ENCODE data around the gene IFT22. TPM values are rescaled to one million over a fixed set of nuclear protein-coding genes. Genes with fewer than 3 reads are reported as not detected.

Gene IFT22
- total and polyA plus RNA-seq, 2 of the 8 experiments (the other 6 are each of a cell fraction or from before 2014, with no cell fraction given), result 17.7 to 18.9 TPM

DNA sequence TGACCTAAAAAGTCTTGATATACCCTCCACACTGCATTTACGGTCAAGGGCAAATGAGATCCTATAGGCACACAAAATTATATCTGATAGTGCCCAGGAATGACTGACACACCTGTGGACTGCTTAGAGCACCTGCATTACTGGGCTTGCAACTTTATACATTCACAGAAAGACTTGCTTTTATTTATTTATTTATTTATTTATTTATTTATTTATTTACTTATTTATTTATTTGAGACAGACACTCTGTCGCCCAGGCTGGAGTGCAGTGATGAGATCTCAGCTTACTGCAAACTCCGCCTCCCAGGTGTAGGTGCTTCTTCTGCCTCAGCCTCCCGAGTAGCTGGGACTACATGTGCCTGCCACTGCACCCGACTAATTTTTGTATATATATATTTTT is 6.5 kb upstream of the IFT22 start:
- Histone ChIP-seq H3K4ac (replicated peaks; ENCODE audit: insufficient read length, low read depth, low read length) (no peak overlapping the region), H3K9me3 (ENCODE audit: insufficient read depth in 2 of 2, low read depth in 1 of 2, low read length in 1 of 2) (no peaks in the 10 kb centered on the region), H3K18ac (ENCODE audit: extremely low read depth, low read length) (no peak overlapping the region), H3K27me3 (replicated peaks in 1 of 4; ENCODE audit: control insufficient read depth in 3 of 4, extremely low read depth in 1 of 4, insufficient read depth in 3 of 4, low read length in 3 of 4) (no peaks in the 10 kb centered on the region), H2BK5ac (ENCODE audit: low read depth, low read length) (no peak overlapping the region), H2AFZ (ENCODE audit: low read length) (no peak overlapping the region), H2BK120ac (replicated peaks; ENCODE audit: low read depth, low read length) (no peak overlapping the region), H3K14ac (ENCODE audit: insufficient read length) (no peak overlapping the region), H3K9ac (replicated peaks in 1 of 4; ENCODE audit: extremely low read depth in 1 of 4, low read depth in 3 of 4, low read length in 3 of 4) (no peak overlapping the region), H3K36me3 (ENCODE audit: control insufficient read depth in 2 of 4, insufficient read depth in 4 of 4, low read length in 3 of 4) (no peaks in the 10 kb centered on the region), H4K5ac (ENCODE audit: insufficient read length, low read depth, low read length) (no peak overlapping the region), H3K79me1 (ENCODE audit: low read depth, low read length) (no peaks in the 10 kb centered on the region), H2BK20ac (ENCODE audit: low read length) (no peak overlapping the region), H4K20me1 (replicated peaks in 1 of 2; ENCODE audit: control insufficient read depth in 1 of 2, insufficient read depth in 2 of 2, low read length in 2 of 2) (no peaks in the 10 kb centered on the region), H3K56ac (replicated peaks; ENCODE audit: insufficient read length, low read depth, low read length) (no peak overlapping the region), H3K4me3 (ENCODE audit: extremely low read depth in 1 of 4, insufficient read depth in 2 of 4, low read depth in 3 of 4, low read length in 4 of 4) (no peak overlapping the region), H2BK15ac (ENCODE audit: low read length) (no peak overlapping the region), H4K91ac (replicated peaks; ENCODE audit: insufficient read length, low read length) (no peak overlapping the region), H3K23me2 (ENCODE audit: low read depth, low read length) (no peaks in the 10 kb centered on the region), H3K4me1 (replicated peaks in 1 of 4; ENCODE audit: control insufficient read depth in 3 of 4, insufficient read depth in 4 of 4, low read length in 3 of 4) (no peaks in the 10 kb centered on the region), H2BK12ac (ENCODE audit: low read depth, low read length) (no peak overlapping the region), H3K79me2 (ENCODE audit: control insufficient read depth in 1 of 2, insufficient read depth in 2 of 2, low read length in 2 of 2) (no peaks in the 10 kb centered on the region), H3K27ac (ENCODE audit: low read depth, low read length) (no peak overlapping the region), H2AK5ac (ENCODE audit: low read depth, low read length) (no peak overlapping the region), H3K23ac (ENCODE audit: insufficient read length) (no peak overlapping the region), H4K8ac (ENCODE audit: extremely low read depth, insufficient read depth, low read length) (no peak overlapping the region), H3K4me2 (ENCODE audit: insufficient read depth in 1 of 2, low read depth in 2 of 2, low read length in 2 of 2) (no peak overlapping the region)
- no peak for FAIRE-seq
- no peak for DNase-seq (ENCODE audit: low read depth in 1 of 2, low spot score in 2 of 2)
- 90% methylated on average over 5 of the region's 5 CpGs; no CpG with 5 or more reads in 1 of the 2 experiments for WGBS, 2 experiments (ENCODE audit: extremely low coverage in 1 of 2, insufficient coverage in 1 of 2, insufficient read length in 1 of 2, insufficient replicate concordance in 2 of 2, low coverage in 1 of 2, low lambda C conversion rate in 2 of 2, missing lambda C conversion rate in 1 of 2)
- ChIA-PET CTCF (ENCODE audit: partially characterized antibody) (interaction anchor here (1.1 to 1.9 kb wide), 5 partner anchors 13 to 215 kb away, joined by 3 to 6 read pairs (median 3); no protein-coding TSS in a partner anchor), POLR2A (ENCODE audit: partially characterized antibody) (interaction anchor here (1.5 to 1.6 kb wide), 2 partner anchors 14 to 16 kb away, joined by 3 to 4 read pairs; no protein-coding TSS in a partner anchor)
- TF ChIP-seq PHF8 (conservative IDR thresholded peaks at IDR 0.05; ENCODE audit: low read depth, low read length) (no peak), GABPA (IDR thresholded peaks at IDR 0.05; ENCODE audit: borderline replicate concordance, insufficient read depth, low read length) (no peak), EZH2 (IDR thresholded peaks at IDR 0.05; ENCODE audit: low read depth, low read length, severe bottlenecking) (no peak), RAD21 (IDR thresholded peaks at IDR 0.05 in 1 of 2, conservative IDR thresholded peaks at IDR 0.05 in 1 of 2; ENCODE audit: low read depth in 2 of 2, low read length in 2 of 2) (no peak), RXRA (IDR thresholded peaks at IDR 0.05; ENCODE audit: insufficient read depth, low read depth, low read length) (no peak), SIX5 (IDR thresholded peaks at IDR 0.05; ENCODE audit: low read depth, low read length) (no peak), RBBP5 (IDR thresholded peaks at IDR 0.05; ENCODE audit: borderline replicate concordance, low read depth, low read length) (no peak), CHD1 (IDR thresholded peaks at IDR 0.05; ENCODE audit: low read depth, low read length) (no peak), ZNF274 (IDR thresholded peaks at IDR 0.05; ENCODE audit: borderline replicate concordance, extremely low read depth, low read length) (no peak)
- TF ChIP-seq, protein P1, sequence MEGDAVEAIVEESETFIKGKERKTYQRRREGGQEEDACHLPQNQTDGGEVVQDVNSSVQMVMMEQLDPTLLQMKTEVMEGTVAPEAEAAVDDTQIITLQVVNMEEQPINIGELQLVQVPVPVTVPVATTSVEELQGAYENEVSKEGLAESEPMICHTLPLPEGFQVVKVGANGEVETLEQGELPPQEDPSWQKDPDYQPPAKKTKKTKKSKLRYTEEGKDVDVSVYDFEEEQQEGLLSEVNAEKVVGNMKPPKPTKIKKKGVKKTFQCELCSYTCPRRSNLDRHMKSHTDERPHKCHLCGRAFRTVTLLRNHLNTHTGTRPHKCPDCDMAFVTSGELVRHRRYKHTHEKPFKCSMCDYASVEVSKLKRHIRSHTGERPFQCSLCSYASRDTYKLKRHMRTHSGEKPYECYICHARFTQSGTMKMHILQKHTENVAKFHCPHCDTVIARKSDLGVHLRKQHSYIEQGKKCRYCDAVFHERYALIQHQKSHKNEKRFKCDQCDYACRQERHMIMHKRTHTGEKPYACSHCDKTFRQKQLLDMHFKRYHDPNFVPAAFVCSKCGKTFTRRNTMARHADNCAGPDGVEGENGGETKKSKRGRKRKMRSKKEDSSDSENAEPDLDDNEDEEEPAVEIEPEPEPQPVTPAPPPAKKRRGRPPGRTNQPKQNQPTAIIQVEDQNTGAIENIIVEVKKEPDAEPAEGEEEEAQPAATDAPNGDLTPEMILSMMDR (IDR thresholded peaks at IDR 0.05; ENCODE audit: control extremely low read depth in 1 of 3, insufficient read depth in 1 of 3, low read depth in 1 of 3, low read length in 3 of 3), result no peak
- TF ChIP-seq, protein P2, sequence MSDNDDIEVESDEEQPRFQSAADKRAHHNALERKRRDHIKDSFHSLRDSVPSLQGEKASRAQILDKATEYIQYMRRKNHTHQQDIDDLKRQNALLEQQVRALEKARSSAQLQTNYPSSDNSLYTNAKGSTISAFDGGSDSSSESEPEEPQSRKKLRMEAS (IDR thresholded peaks at IDR 0.05), result no peak

Measured in H1 (cell line).